ENCODE results near the gene LRRTM4. TPM values are rescaled to one million over a fixed set of nuclear protein-coding genes. Genes with fewer than 3 reads are reported as not detected.
"Not testable (repeated sequence)": the region's sequence is repeated elsewhere in the genome, so short reads cannot be mapped to it uniquely, and the experiment has no call there.

The LRRTM4 gene
- total RNA-seq, 1 donor from 2014 or later, result not detected

DNA sequence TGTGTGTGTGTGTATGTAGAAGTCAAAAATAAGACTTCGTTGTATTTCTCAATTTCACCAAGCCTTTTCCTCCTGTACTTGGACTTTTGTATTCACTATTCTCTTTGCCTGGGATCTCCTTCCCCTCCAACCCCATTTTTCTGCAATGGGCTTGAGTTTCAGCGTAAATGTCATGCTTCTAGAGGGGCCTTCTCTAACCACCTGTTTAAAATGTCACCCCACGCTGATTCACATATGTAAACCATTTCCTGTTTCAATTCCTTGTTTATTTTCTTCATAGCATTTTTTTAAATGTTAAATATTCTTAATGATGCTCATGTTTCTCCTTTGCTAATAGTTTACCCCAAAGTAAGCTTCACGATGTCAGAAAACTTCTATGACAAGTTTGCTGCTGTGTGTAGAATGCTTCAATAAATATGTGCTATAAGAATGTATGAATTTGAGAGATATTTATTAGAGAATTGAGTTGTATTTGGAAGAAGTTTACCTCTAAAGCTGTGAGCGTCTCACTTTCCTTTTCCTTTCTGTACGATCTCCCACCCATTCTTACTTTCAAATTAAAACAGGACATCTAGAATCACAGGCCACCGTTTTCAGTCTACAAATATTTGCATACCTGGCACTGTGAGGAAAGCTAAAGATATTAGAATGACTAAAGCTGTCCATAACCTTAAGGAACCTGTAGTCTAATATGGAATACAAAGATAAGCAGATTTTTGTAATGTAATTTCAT is 762.4 kb downstream of the LRRTM4 start:
- intact Hi-C loops (cut with micrococcal nuclease), result no loop called here

DNA sequence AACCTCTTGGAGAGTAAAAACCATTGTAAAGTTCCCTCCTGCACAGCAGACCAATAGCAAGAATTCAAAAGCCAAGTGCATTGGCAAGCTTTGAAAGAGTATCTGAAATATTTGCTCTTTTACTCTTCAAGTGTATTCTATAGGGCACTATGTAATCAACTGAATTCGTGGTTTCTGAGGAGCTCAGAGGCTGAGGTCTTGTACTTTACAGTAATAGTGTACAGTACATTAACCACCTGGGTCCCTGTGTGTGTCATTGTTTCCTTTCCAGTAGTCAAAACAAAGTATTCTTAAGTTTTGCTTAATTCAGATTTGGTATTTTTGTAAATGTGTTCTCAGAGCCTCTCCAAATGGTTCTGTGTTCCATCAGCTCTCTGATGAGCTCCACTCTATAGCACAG is 769.7 kb downstream of the LRRTM4 start:
- intact Hi-C loops (cut with micrococcal nuclease), result no loop called here

DNA sequence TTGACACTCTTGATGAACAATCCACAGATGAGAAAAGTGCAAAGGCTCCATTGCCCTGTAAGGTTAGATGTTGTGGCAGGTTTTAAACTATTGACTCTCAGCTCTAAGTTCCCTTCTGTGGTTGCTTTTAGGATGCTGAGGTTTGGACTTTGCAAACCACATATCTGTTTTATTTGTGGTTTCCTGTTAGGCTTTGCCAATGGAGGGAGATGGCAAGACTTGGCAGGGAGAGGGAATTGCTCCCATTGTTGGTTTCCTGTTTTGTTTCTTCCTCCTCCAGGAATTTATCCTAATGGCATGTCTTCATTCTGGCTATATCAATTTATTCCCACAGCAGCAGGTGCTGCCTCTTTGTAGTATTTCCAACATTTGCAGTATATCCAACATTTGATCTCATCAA is 772.3 kb downstream of the LRRTM4 start:
- intact Hi-C loops (cut with micrococcal nuclease), result no loop called here

DNA sequence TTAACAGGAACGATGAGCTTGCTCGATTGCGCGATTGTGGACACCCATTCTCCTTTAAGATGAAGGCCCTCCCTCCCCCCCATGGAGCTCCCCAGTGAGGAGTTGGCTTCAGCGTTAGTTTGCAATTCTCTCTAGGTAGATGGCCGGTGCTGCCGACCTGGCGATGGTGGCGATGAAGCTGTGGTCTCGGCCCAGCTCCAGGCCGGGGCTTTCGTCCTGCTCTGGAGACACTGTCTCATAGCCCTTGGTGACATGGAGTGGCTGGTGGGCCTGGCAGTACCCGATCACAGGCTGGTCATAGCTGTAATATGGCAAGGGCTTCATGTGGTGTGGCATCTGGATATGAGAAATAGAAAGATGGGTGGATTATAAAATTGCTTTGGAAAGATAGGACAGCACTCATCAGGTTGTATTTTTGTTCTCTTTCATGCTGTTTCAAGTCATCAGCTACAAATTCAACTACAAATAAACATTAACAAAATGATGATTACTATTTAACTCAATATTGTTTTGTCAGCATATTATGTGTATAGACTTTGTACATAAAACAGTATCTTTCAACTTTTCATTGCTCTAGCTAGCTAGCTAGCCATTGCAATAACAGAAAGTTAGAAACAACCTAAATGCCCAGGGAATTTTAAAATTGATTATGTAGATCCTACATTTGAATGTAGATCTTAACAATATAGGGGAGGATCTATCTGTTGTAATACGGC is 773.4 kb downstream of the LRRTM4 start:
- intact Hi-C loops (cut with micrococcal nuclease), result no loop called here

DNA sequence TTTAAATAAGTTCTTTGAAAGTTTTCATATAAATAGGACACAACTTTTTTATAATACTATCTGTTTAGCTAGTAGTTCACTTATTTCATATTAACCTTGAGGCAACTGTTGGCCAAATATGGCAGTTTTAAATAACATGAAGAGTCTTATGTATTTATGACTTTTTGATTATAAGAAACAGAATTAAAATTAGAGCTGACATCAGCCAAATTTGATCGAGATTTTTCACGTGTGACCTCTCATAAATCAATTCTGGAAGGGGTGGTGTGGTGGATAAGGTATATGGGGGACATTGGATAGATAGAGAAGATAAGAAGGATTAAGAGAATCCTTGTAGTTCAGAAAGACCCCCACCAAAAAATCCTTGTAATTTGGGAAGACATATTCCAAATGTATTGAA is 776.6 kb downstream of the LRRTM4 start:
- intact Hi-C loops (cut with micrococcal nuclease), result no loop called here

DNA sequence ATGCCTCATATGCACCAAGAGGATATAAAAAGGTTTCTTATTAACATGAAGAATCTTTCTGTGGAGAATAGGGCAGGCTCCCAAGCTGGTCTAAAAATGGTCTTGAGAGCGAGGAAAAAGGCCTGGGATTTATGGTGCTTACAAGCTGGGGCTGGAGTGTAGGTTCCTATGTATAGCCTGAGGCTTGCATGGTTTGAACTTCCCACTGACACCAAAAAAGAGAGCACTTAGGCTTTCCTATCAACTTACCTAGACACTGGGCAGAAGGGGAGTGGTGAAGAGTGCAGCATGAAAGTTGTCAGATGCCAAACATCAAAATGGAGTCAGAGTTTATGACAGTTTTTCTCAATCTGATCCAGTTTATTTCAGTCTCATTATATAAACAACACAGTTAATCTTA is 784.6 kb downstream of the LRRTM4 start:
- intact Hi-C loops (cut with micrococcal nuclease), result no loop called here

DNA sequence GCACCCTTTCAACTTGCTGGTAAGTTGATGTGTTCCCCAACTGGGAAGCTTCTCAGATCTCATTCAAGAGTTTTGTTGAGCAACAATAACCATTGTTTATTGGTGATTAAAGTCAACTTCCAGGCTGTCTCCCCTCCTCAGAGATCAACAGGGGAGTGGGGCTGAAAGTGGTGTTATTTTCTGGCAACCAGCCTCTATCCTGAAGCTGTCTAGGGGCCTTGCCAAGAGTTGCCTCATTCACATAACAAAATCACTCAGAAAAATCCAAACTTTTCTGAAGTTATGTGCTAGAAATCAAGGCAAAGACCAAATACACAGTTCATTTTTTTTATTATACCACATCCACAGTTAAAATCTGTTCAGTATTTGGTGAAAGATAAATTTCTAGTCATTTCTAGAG is 788.4 kb downstream of the LRRTM4 start:
- intact Hi-C loops (cut with micrococcal nuclease), result no loop called here

DNA sequence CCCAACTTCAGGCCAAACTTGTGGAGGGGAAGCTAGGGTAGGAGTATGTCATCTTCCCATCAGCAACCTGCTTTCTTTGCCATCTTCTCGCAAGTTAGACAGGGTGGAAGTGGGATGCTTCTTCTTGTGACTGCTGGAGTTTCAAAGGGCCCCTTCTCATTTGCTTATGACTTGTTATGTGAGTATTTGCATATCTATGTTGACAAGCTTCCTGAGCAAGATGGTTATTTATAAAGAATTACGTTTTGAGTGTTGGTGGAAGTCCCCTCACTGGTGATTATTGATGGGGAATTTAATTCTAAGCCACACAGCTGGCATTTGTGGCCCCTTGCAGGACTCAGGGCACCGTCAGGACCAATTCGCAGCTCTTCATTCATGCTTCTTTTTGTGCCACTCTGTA is 791.0 kb downstream of the LRRTM4 start:
- intact Hi-C loops (cut with micrococcal nuclease), result no loop called here

DNA sequence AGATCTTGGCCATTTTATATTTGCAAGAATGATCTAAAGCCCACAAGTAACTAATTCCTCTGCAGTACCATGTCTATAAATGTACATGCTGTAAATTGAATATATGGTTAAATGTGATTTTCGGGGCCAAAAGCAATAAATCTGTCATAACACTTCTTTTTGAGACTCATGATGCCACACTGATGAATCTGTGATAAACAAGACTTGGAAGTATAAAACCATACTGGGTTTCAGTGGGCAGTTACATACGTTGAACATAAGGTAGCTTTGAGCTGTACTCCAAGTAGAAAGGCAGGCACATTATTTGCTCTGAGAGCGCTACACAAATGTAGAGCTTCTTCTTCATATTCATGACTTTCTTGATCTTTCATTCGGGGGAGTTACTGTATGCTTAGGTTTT is 792.2 kb downstream of the LRRTM4 start:
- intact Hi-C loops (cut with micrococcal nuclease), result no loop called here

DNA sequence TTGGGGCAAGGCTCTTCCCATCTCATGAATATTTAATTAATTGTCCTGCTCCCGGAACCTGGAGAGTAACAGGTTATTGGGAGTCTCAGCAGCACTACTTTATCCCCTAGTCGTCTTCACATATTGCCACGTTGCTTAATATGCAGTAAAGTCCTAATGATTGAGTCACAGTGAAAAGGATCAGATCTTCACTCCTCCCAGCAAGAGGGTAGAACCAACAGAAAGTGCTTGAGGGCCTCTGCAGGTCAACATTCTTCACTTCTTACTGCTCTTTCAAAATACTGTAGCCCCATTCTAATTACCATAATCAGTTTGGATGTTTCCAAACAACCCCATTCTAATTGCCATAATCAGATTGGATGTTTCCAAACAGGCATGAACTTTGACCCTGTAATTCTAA is 801.0 kb downstream of the LRRTM4 start:
- intact Hi-C loops (cut with micrococcal nuclease), result no loop called here

DNA sequence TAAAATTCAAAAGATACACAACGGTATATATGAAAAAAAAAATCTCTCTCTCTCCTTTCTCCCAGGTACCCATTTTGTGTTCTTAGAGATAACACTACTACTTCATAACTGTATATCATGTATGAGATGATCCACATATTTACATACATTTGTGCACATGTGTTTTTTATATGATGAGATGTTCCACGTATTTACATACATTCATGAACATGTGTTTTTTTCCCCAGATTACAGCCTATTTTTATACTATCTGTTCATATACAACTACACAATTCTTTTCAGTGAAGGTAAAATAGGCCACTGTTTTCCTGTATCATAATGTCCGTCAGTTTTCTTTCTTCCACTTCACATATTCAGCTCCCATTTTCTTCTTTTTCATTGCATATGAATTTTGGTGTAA is 808.9 kb downstream of the LRRTM4 start:
- intact Hi-C loops (cut with micrococcal nuclease), result no loop called here

DNA sequence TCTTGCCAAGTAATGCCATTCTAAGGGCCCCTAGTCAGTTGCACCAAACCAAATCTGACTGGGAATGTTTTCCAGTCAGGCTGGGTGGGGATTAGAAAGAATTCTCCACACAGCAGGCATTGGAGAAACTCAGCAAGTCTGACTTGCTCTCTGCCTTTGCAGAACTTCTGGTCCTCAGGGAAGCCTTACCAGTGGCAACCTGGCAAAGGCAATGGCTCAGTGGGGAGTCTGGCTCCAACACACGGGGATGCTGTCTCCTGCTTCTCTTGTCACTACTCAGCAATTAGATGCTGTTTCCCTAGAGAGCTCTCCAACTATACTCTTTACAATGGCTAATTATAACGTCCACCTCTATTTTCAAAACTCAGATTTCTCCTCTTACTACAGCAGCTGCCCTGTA is 810.7 kb downstream of the LRRTM4 start:
- intact Hi-C loops (cut with micrococcal nuclease), result no loop called here

DNA sequence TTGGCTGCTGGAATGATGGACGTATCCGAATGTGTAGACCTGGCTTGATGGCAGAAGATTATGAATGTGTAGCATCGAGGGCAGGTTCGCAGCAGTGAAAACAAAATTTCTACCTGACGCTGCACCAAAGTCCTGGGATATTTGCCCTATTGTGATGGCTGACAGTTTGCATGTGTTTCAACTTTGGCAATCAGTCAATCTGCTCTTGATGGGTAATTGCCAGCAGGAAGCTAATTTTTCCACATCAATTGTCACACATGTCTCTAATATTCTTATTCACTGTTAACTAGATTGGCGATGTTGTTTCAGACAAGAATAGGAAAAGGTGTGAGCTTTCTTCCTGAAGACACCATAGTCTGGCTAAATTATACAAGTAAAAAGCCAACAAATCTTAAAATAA is 821.3 kb downstream of the LRRTM4 start:
- intact Hi-C loops (cut with micrococcal nuclease), result no loop called here

DNA sequence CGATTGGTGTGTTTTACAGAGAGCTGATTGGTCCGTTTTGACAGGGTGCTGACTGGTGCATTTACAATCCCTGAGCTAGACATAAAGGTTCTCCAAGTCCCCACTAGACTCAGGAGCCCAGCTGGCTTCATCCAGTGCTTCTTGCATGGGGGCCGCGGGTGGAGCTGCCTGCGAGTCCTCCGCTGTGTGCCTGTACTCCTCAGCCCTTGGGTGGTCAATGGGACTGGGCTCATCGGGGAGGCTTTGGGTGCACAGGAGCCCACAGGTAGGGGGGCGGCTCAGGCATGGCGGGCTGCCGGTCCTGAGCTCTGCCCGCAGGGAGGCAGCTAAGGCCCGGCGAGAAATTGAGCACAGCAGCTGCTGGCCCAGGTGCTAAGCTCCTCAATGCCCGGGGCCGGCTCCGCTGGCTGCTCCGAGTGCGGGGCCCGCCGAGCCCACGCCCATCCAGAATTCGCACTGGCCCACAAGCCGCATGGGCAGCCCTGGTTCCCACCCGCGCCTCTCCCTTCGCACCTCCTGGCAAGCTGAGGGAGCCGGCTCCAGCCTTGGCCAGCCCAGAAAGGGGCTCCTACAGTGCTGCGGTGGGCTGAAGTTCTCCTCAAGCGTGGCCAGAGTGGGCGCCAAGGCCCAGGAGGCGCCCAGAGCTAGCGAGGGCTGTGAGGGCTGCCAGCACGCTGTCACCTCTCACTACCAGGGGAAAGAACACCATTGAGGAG is 824.0 kb downstream of the LRRTM4 start:
- intact Hi-C loops (cut with micrococcal nuclease), result not testable (repeated sequence)

All from T-helper 2 cell treated with Interferon-gamma antibody and Interleukin-4, amounts not matched to agents 100 ng/mL and 5 ng/mL, for 36 hours (primary cell).